SU-DHL-6 (cell line): Measurements from ENCODE around the gene MBD3L3.

ENCODE experiments used
- EZH2phosphoT487 ChIP-seq: fragments of 200-600 bp; sonication (generic), shearing (Covaris generic); conservative IDR thresholded peaks from 2 replicates; pipeline ENCODE4 v1.6.1; 2018; ENCODE audit warnings: mild to moderate bottlenecking, antibody characterized with exemption, low read length, moderate library complexity, mixed read lengths
- TF ChIP-seq, protein P1 (sequence below): fragments of 200-600 bp; sonication (generic); IDR thresholded peaks from one replicate; pipeline ENCODE4 v1.5.1; 2017; ENCODE audit warnings: antibody characterized with exemption, mild to moderate bottlenecking, low read length, moderate library complexity; ENCODE audit not compliant: insufficient read depth, poor library complexity, severe bottlenecking

DNA sequence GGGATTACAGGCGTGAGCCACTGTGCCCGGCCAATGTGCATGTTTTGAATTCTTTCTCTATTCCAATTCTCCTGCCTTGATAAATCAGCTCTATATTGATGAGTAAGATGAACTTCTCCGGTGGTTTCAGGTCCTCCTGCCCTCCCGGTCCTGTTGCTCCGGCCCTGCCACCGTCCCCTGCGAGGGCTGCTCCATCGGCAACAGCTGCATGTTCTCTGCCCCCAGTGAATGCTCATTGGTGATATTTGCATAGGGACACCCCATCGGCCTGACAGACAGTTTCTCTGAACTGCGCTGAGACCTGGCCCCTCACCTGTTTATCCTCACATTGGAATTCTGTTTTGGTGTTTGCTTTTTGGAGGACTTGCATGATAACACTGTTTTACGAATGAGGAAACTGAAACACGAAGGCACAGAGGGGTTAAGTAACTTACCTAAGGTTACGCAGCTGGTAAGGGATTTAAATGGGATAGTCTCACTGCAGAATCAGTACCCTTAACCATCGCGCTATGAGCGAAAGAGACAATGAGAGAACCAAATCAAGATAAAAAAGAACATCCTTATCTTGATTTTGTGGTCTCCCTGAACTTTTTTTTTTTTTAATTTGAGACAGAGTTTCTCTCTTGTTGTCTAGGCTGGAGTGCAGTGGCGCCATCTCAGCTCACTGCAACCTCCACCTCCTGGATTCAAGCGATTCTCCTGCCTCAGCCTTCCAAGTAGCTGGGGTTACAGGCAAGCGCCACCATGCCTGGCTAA is 43.2 kb upstream of the MBD3L3 start:
- TF ChIP-seq, protein P1, sequence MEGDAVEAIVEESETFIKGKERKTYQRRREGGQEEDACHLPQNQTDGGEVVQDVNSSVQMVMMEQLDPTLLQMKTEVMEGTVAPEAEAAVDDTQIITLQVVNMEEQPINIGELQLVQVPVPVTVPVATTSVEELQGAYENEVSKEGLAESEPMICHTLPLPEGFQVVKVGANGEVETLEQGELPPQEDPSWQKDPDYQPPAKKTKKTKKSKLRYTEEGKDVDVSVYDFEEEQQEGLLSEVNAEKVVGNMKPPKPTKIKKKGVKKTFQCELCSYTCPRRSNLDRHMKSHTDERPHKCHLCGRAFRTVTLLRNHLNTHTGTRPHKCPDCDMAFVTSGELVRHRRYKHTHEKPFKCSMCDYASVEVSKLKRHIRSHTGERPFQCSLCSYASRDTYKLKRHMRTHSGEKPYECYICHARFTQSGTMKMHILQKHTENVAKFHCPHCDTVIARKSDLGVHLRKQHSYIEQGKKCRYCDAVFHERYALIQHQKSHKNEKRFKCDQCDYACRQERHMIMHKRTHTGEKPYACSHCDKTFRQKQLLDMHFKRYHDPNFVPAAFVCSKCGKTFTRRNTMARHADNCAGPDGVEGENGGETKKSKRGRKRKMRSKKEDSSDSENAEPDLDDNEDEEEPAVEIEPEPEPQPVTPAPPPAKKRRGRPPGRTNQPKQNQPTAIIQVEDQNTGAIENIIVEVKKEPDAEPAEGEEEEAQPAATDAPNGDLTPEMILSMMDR: no peak
- no peak for TF ChIP-seq EZH2phosphoT487
